GM12878 (cell line): Measurements from ENCODE around the gene SFT2D1. TPM values are rescaled to one million over a fixed set of nuclear protein-coding genes. Genes with fewer than 3 reads are reported as not detected.

Experiments used
- CBX3 ChIP-seq: fragments of 200-600 bp; sonication (generic); IDR thresholded peaks from 2 replicates; pipeline ENCODE4 v1.6.1; 2016; ENCODE audit warnings: low read depth, borderline replicate concordance
- CBX5 ChIP-seq: sonication (generic); IDR thresholded peaks from 2 replicates; pipeline ENCODE4 v1.6.1; 2016; ENCODE audit warnings: low read depth, moderate library complexity, mild to moderate bottlenecking, inconsistent platforms
- EP300 ChIP-seq, 2 experiments: fragments of 150-350 bp in 1 of 2; IDR thresholded peaks; 2 replicates each; pipeline ENCODE4 v1.6.1; 2011 to 2012; ENCODE audit warnings: low read depth in 2 of 2, low read length in 2 of 2, borderline replicate concordance in 1 of 2, improper control_type of control experiment in 1 of 2, inconsistent platforms in 1 of 2; ENCODE audit not compliant: control insufficient read depth in 1 of 2
- HCFC1 ChIP-seq: fragments of 150-350 bp; IDR thresholded peaks from 2 replicates; pipeline ENCODE4 v1.6.1; 2014; ENCODE audit warnings: low read length
- IKZF1 ChIP-seq: fragments of 450-650 bp; conservative IDR thresholded peaks from 2 replicates; pipeline ENCODE4 v1.6.1; 2017; ENCODE audit warnings: antibody characterized with exemption, mild to moderate bottlenecking
- JUND ChIP-seq: IDR thresholded peaks from 2 replicates; pipeline ENCODE4 v1.6.1; 2012; ENCODE audit warnings: low read depth, mild to moderate bottlenecking, low read length, improper control_type of control experiment, moderate library complexity
- POLR2AphosphoS2 ChIP-seq: IDR thresholded peaks from 2 replicates; pipeline ENCODE4 v1.6.1; 2011; ENCODE audit warnings: low read depth, mild to moderate bottlenecking, low read length, improper control_type of control experiment, moderate library complexity
- SMC3 ChIP-seq: IDR thresholded peaks from 2 replicates; pipeline ENCODE4 v1.6.1; 2011; ENCODE audit warnings: low read length, improper control_type of control experiment, borderline replicate concordance
- SRF ChIP-seq, 2 experiments: IDR thresholded peaks; 2 replicates each; pipeline ENCODE4 v1.6.1; 2011; ENCODE audit warnings: low read depth in 2 of 2, low read length in 2 of 2, mild to moderate bottlenecking in 1 of 2, moderate library complexity in 1 of 2
- TAF1 ChIP-seq: IDR thresholded peaks from 2 replicates; pipeline ENCODE4 v1.6.1; 2011; ENCODE audit warnings: mild to moderate bottlenecking, low read depth, low read length, borderline replicate concordance
- WRNIP1 ChIP-seq: IDR thresholded peaks from 2 replicates; pipeline ENCODE4 v1.6.1; 2011; ENCODE audit warnings: low read depth, low read length, improper control_type of control experiment, borderline replicate concordance
- YY1 ChIP-seq: IDR thresholded peaks from 2 replicates; pipeline ENCODE4 v1.6.1; 2011; ENCODE audit warnings: low read depth, mild to moderate bottlenecking, low read length
- polyA plus RNA-seq, 11 experiments: library from polyadenylated mRNA; depleted of rRNA in 4 of 11; unstranded in 6 of 11; stranded (reverse) in 5 of 11; fragments of >200 nt; fragmentation: Nextera tagmentation in 4 of 11; fragmentation: Illumina TruSeq in 1 of 11; extraction: Ambion mirVana in 4 of 11; extraction: Trizol in 1 of 11; gene quantifications; 1 replicate in 1 of 11; 2 replicates in 10 of 11; pipeline versions ENCODE4 v1.2.1 to v1.2.3, GENCODE V29; 2011 to 2016; ENCODE audit warnings: inconsistent platforms in 2 of 11, missing spikeins in 2 of 11, low read depth in 1 of 11
- total RNA-seq, 4 experiments: library from RNA; depleted of rRNA in 3 of 4; stranded (reverse); fragments of >200 nt in 3 of 4; fragmentation: Illumina TruSeq in 1 of 4; extraction: Trizol in 1 of 4; gene quantifications; 2 replicates each; pipeline versions ENCODE4 v1.2.1 to v1.2.3, GENCODE V29; 2013 to 2021
- TF ChIP-seq, protein P1 (sequence below): fragments of 150-350 bp; IDR thresholded peaks from 2 replicates; pipeline ENCODE4 v1.6.1; 2016; ENCODE audit warnings: low read depth, low read length
- TF ChIP-seq, protein P2 (sequence below): IDR thresholded peaks from 2 replicates; pipeline ENCODE4 v1.6.1; 2011; ENCODE audit warnings: borderline replicate concordance, low read depth, mild to moderate bottlenecking, moderate library complexity, mixed read lengths, low read length; ENCODE audit not compliant: insufficient read depth; ENCODE audit errors: extremely low read length
- TF ChIP-seq, protein P3 (sequence below): fragments of 450-650 bp; IDR thresholded peaks from 2 replicates; pipeline ENCODE4 v1.6.1; 2014; ENCODE audit warnings: mild to moderate bottlenecking

Gene SFT2D1
- total and polyA plus RNA-seq, 10 of the 15 experiments (the other 5 are each of a cell fraction or from before 2014, with no cell fraction given) = 69.5 to 281 (median 124) TPM

DNA sequence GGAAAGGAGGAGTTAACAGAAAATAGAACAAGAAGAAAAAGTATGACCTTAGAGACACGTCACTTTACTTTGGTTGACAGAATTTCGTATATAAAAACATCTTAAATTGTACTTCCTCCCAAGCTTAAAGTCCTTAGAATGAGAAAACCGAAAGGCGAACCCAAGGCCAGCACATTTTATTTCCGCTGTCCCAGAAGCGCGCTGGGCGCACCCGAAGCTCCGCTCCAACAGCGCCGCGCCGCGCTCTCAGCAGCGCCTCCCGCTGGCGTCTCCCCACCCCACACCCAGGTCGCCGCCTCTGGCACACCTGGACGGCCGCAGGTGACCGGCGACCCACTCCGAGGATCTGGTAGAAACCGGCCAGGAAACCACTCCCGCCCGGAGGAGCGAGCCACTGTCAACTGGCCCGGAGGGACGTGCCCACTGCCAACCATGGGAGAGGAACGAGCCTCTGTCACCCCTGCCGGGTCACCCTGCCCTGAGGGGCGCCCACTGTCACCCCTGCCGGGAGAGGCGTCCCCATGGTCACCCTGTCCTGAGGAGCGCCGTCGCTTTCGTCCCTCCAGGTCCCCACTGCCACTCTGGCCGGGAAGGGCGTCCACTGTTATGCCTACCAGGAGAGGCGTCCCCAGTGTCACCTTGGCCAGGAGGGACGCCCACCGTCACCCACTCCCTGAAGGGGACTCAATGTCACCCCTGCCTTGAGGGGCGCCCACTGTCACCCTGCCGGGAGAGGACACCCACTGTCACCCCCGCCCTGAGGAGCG, 39.6 kb upstream of the SFT2D1 start (continued):
- TF ChIP-seq, protein P1, sequence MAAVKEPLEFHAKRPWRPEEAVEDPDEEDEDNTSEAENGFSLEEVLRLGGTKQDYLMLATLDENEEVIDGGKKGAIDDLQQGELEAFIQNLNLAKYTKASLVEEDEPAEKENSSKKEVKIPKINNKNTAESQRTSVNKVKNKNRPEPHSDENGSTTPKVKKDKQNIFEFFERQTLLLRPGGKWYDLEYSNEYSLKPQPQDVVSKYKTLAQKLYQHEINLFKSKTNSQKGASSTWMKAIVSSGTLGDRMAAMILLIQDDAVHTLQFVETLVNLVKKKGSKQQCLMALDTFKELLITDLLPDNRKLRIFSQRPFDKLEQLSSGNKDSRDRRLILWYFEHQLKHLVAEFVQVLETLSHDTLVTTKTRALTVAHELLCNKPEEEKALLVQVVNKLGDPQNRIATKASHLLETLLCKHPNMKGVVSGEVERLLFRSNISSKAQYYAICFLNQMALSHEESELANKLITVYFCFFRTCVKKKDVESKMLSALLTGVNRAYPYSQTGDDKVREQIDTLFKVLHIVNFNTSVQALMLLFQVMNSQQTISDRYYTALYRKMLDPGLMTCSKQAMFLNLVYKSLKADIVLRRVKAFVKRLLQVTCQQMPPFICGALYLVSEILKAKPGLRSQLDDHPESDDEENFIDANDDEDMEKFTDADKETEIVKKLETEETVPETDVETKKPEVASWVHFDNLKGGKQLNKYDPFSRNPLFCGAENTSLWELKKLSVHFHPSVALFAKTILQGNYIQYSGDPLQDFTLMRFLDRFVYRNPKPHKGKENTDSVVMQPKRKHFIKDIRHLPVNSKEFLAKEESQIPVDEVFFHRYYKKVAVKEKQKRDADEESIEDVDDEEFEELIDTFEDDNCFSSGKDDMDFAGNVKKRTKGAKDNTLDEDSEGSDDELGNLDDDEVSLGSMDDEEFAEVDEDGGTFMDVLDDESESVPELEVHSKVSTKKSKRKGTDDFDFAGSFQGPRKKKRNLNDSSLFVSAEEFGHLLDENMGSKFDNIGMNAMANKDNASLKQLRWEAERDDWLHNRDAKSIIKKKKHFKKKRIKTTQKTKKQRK = no peak
- TF ChIP-seq WRNIP1 (no peak), HCFC1 (no peak), POLR2AphosphoS2 (no peak), SMC3 (peak; percentile 78), YY1 (peak; percentile 79; the same call in 1 of the 2 replicates), IKZF1 (peak; percentile 59), CBX3 (no peak), SRF (IDR thresholded peaks at IDR 0.05; ENCODE audit: low read depth in 2 of 2, low read length in 2 of 2) (no peak), EP300 (IDR thresholded peaks at IDR 0.05; ENCODE audit: borderline replicate concordance in 1 of 2, control insufficient read depth in 1 of 2, low read depth in 2 of 2, low read length in 2 of 2) (no peak), TAF1 (peak; percentile 34; the same call in 1 of the 2 replicates), CBX5 (peak; percentile 80; the same call in 1 of the 2 replicates), JUND (no peak)
- TF ChIP-seq, protein P2, sequence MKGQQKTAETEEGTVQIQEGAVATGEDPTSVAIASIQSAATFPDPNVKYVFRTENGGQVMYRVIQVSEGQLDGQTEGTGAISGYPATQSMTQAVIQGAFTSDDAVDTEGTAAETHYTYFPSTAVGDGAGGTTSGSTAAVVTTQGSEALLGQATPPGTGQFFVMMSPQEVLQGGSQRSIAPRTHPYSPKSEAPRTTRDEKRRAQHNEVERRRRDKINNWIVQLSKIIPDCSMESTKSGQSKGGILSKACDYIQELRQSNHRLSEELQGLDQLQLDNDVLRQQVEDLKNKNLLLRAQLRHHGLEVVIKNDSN = no peak
- TF ChIP-seq, protein P3, sequence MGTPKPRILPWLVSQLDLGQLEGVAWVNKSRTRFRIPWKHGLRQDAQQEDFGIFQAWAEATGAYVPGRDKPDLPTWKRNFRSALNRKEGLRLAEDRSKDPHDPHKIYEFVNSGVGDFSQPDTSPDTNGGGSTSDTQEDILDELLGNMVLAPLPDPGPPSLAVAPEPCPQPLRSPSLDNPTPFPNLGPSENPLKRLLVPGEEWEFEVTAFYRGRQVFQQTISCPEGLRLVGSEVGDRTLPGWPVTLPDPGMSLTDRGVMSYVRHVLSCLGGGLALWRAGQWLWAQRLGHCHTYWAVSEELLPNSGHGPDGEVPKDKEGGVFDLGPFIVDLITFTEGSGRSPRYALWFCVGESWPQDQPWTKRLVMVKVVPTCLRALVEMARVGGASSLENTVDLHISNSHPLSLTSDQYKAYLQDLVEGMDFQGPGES = no peak
